Kidney (tissue), 14 donors: ENCODE data around the gene DENR. TPM values are rescaled to one million over a fixed set of nuclear protein-coding genes. Genes with fewer than 3 reads are reported as not detected.

Experiments
- DNase-seq, 5 donors: peaks; one replicate each; pipeline ENCODE4 v3.0.0-alpha.2; 2013 to 2020
- FAIRE-seq: peaks from 2 replicates; lab custom pipeline; 2012; peaks lifted over from hg19 to GRCh38; lab: Jason Lieb, UNC
- H3K27ac ChIP-seq, 2 donors: one replicate each; pipeline ENCODE4 v1.7.0; 2013; ENCODE audit warnings: low read depth in 2 of 2, low read length in 2 of 2, inconsistent platforms in 1 of 2
- H3K27me3 ChIP-seq: one replicate; pipeline ENCODE4 v1.7.1; 2013; ENCODE audit warnings: low read length, inconsistent platforms; ENCODE audit not compliant: control insufficient read depth, insufficient read depth
- H3K36me3 ChIP-seq, 3 donors: one replicate each; pipeline versions ENCODE4 v1.7.0 to v1.7.1; 2013; ENCODE audit warnings: low read length in 3 of 3, control low read depth in 1 of 3, inconsistent platforms in 1 of 3; ENCODE audit not compliant: insufficient read depth in 3 of 3, control insufficient read depth in 2 of 3
- H3K4me1 ChIP-seq, 3 donors: one replicate each; pipeline versions ENCODE4 v1.7.0 to v1.7.1; 2013; ENCODE audit warnings: low read length in 3 of 3, inconsistent platforms in 1 of 3, low read depth in 1 of 3; ENCODE audit not compliant: control insufficient read depth in 2 of 3, insufficient read depth in 2 of 3
- H3K4me3 ChIP-seq, 3 donors: one replicate each; pipeline versions ENCODE4 v1.7.0 to v1.8.1; 2013; ENCODE audit warnings: low read length in 3 of 3, control low read depth in 1 of 3, inconsistent platforms in 1 of 3
- H3K9ac ChIP-seq, 3 donors: one replicate each; pipeline versions ENCODE4 v1.7.0 to v1.7.1; 2013; ENCODE audit warnings: low read length in 3 of 3, control low read depth in 1 of 3, inconsistent platforms in 1 of 3
- H3K9me3 ChIP-seq, 3 donors: one replicate each; pipeline versions ENCODE4 v1.7.0 to v1.7.1; 2013; ENCODE audit warnings: low read length in 3 of 3, control low read depth in 1 of 3, inconsistent platforms in 1 of 3; ENCODE audit not compliant: control insufficient read depth in 2 of 3, insufficient read depth in 1 of 3
- CTCF ChIP-seq: IDR thresholded peaks from 3 replicates; pipeline ENCODE4 v1.5.1; 2012; ENCODE audit warnings: mild to moderate bottlenecking, moderate library complexity, borderline replicate concordance; ENCODE audit not compliant: insufficient read depth; ENCODE audit errors: extremely low read depth
- intact Hi-C: fragments of 100-400 bp; cut with DNase I; formaldehyde crosslinking; loops from one replicate; pipeline ENCODE4 v1.11.1; 2022
- polyA plus RNA-seq: library from polyadenylated mRNA; stranded (reverse); fragments of 350-450 nt; fragmentation: Illumina TruSeq; extraction: RNeasy Lipid Tissue Mini Kit (QIAGEN cat#74804); gene quantifications from one replicate; pipeline ENCODE4 v1.2.3, GENCODE V29; 2014; ENCODE audit warnings: low read depth, low replicate concordance; ENCODE audit not compliant: insufficient read depth
- total RNA-seq: library from RNA; stranded (reverse); fragmentation: NEBNext Ultra II Directional; extraction: Animal tissue kit (Norgen Biotek cat#: 25700); gene quantifications from one replicate; pipeline ENCODE4 v1.2.1, GENCODE V29; 2021
- donor health status: control.
- donor health status: control.
- donor health status: control.
- donor health status: control.
- donor health status: control.
- donor health status: DM: yes; HTN: yes; CAD: no.
- donor health status: Normal renal cell carcinoma (clear cell type).

DENR gene
- total and polyA plus RNA-seq, 2 donors from 2014 or later: 31.5 to 35.7 TPM

- TF ChIP-seq CTCF: no peak
- Histone ChIP-seq H3K4me3 (no peak overlapping the region), H3K27me3 (no peaks in the 10 kb centered on the region), H3K4me1 (no peaks in the 10 kb centered on the region), H3K36me3 (no peaks in the 10 kb centered on the region), H3K27ac (no peak overlapping the region), H3K9ac (no peak overlapping the region), H3K9me3 (no peaks in the 10 kb centered on the region)
- FAIRE-seq (no peak), DNase-seq (no peak)
- intact Hi-C loops: no loop called here
These were observed 35.8 kb downstream of the DENR start for GRCh38 chr12:122788387-122788786.

- intact Hi-C loops: loop anchor here (10.0 kb wide), 1 partner anchor 165 kb away; no protein-coding TSS in a partner anchor
- DNase-seq (no peak), FAIRE-seq (no peak)
These were observed 37.0 kb downstream of the DENR start for GRCh38 chr12:122789637-122790036.

GRCh38 chr12:122790393-122791075, 37.9 kb downstream of the DENR start:
- DNase-seq (no peak), FAIRE-seq (no peak)
- Histone ChIP-seq H3K27ac (no peak overlapping the region), H3K36me3 (no peaks in the 10 kb centered on the region), H3K27me3 (no peaks in the 10 kb centered on the region), H3K4me1 (peaks cover 0 to 4% (median 0%) of the 10 kb centered on the region in 3 donors), H3K9me3 (no peaks in the 10 kb centered on the region), H3K4me3 (no peak overlapping the region), H3K9ac (no peak overlapping the region)
- intact Hi-C loops: loop anchor here (10.0 kb wide), 1 partner anchor 164 kb away; no protein-coding TSS in a partner anchor
- no peak for TF ChIP-seq CTCF

More at GRCh38 chr12:122789637-122790036, 37.0 kb downstream of the DENR start:
- no peak overlapping the region for H3K27ac ChIP-seq
- H3K9ac ChIP-seq: no peak overlapping the region
- no peaks in the 10 kb centered on the region for H3K27me3 ChIP-seq
- no peaks in the 10 kb centered on the region for H3K36me3 ChIP-seq
- peaks cover 0 to 4% (median 0%) of the 10 kb centered on the region in 3 donors for H3K4me1 ChIP-seq
- TF ChIP-seq CTCF: no peak
- no peaks in the 10 kb centered on the region for H3K9me3 ChIP-seq
- no peak overlapping the region for H3K4me3 ChIP-seq
